ENCODE data around the gene KLC1. TPM values are rescaled to one million over a fixed set of nuclear protein-coding genes. Genes with fewer than 3 reads are reported as not detected.

Gene KLC1
- total RNA-seq, 1 donor from 2014 or later: 368 TPM

DNA sequence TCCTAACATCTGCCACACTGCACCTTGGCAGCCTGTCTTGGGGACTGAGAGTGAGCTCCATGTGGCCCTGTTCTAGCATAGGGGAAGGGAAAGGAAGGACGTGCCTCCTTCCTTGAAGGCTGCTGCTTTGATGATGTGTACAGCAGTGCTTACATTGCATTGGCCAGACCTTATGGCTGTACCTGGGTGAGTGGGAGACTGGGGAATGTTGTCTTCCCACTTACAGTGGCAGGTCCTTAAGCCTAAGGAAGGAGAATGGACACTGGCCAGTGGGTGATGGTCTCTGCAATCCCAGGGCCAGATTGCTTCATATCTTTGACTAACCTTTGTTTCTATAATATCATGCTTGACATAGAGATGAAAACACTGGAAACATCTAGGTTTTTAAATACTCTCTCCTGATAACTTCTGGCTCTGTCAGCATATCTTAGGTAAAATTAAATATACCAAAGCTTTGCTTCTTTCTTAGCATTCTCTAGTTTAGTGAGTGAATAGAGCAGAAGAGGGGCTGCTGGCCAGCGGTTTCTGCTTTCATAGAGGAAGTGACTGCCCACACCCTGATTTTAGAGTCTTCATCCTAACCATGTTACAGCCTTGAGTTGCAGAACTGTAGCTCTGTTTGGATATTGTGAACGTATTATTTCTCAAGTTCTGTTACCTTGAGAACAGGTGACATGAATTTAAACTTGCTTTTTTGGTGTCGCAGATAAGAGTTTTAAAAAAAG is 27.2 kb downstream of the KLC1 start:
- DNase-seq (ENCODE audit: extremely low read depth, low read depth, low spot score): no peak

DNA sequence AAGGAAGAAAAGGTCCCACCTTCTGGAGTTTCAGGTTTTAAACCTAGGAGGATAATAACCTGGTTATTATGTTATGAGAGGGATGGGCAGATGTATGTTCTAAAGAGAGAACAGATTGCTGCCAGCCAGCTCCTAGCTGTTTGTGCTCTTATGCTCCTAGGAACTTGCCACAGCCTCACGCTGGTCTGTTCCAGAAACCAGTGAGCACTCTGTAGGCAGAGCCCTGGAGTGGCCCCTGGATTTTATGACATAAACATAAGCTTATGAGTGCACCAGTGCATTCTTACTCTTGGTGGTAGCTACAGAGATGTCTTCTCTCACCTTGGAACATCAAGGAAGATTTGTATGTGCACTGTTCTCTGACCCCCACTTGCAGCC is 27.7 kb downstream of the KLC1 start:
- no peak for DNase-seq (ENCODE audit: extremely low read depth, low read depth, low spot score)

DNA sequence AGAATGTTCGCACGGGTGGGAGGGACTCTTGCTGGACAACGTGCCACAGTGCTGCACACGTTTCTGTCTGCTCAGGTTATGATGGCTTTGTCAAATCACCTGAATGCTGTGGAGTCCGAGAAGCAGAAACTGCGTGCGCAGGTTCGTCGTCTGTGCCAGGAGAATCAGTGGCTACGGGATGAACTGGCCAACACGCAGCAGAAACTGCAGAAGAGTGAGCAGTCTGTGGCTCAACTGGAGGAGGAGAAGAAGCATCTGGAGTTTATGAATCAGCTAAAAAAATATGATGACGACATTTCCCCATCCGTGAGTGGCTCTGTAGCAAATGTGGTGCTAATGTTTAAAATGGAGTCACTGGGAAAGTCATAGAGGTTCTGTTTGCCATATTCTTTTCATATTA is 28.5 kb downstream of the KLC1 start:
- DNase-seq (ENCODE audit: extremely low read depth, low read depth, low spot score): no peak

DNA sequence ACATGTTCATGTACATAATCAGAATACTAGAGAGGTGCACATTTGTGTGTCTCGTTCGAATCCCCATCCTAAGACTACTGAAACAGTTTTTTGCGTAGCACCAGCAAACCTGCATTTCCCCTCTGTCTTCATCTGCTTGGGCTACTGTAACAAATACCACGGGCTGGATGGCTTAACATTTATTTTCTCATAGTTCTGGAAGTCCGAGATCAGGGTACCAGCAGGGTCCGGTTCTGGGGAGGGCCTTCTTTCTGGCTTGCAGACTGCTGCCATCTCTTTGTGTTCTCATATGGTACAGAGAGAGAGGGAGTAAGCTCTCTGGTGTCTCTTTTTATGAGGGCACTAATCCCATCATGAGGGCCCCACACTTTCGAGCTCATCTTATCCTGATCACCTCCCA is 30.6 kb downstream of the KLC1 start:
- DNase-seq (ENCODE audit: extremely low read depth, low read depth, low spot score): no peak

DNA sequence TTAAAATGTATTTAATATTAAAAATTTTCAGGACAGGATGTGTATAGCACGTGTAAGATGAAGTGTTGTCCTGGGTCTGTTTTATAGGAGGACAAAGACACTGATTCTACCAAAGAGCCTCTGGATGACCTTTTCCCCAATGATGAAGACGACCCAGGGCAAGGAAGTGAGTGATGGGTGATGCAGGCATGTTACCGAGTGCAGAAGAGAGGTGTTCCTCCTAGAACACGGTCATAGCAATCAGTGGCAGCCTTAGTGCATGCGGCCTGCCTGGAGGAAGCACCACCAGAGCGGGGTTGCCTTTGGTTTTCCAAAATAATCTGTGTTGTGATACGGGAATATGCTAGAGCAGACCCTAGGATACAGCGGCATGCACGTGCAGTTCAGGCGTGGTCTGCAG is 33.0 kb downstream of the KLC1 start:
- no peak for DNase-seq (ENCODE audit: extremely low read depth, low read depth, low spot score)

DNA sequence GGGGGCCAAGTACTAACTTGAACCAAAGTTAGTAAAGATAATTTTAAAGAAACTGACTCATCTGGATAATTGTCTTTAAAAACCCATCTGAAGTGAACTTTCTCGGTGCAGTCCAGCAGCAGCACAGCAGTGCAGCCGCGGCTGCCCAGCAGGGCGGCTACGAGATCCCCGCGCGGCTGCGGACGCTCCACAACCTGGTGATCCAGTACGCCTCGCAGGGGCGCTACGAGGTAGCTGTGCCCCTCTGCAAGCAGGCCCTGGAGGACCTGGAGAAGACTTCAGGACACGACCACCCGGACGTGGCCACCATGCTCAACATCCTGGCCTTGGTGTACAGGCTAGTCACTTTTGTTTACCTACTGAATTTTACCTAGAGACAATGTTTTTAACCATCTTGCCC is 33.6 kb downstream of the KLC1 start:
- no peak for DNase-seq (ENCODE audit: extremely low read depth, low read depth, low spot score)

DNA sequence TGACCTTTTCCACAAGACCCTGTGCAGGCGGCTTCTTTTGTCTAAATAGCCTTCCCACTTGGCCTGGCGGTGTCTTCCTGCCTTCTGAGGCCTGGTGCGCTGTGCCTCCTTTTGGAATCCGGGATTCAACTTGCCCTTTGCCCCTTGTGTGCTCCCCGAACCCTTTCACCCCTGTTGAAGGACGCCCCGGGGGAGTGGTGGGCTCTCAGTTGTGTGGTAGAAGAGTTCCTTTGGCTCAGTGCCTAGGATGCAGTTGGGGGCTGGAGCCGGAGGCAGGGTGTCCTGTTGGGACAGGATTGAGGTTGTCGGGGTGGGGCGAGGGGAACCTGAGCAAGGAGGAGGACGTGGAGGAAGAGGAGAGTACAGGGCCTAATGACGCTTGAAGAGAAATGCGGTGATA is 34.5 kb downstream of the KLC1 start:
- no peak for DNase-seq (ENCODE audit: extremely low read depth, low read depth, low spot score)

DNA sequence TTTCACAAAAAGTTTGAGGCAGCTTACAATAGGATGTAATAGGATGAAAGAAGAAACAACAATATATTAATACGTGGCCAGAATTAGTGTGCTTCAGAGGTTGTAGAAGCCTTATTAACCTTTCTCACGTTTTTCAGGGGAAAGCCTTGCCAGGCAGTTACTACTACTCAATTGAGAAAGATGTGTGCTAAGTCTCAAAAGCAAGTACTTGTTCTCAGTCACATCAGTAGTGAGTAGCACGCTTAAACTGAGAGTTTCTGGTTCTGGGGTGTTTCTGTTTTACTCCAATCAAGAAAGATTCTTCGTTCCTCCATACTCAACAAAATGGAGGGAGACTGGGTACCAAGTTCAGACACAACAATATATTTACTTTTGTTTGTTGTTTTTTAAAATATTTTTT is 38.7 kb downstream of the KLC1 start:
- DNase-seq (ENCODE audit: extremely low read depth, low read depth, low spot score): no peak

DNA sequence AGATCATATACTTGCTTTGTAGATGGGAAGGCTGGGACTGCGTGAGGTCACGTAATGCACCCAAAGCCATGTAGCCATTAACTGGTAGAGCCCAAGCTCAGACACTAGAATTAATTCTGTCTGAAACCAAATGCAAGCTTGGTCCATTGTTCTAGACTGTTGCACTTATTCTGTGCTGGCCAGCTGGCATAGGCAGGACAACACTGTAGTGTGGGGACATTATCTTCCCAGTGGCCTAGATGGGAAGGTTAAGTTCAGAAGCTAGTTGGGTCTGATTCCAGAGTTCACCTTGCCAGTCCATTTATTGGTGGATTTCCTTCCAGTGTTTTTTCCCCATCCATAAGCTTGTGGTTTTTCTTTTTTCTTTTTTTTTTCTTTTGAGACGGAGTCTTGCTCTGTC is 39.1 kb downstream of the KLC1 start:
- no peak for DNase-seq (ENCODE audit: extremely low read depth, low read depth, low spot score)

DNA sequence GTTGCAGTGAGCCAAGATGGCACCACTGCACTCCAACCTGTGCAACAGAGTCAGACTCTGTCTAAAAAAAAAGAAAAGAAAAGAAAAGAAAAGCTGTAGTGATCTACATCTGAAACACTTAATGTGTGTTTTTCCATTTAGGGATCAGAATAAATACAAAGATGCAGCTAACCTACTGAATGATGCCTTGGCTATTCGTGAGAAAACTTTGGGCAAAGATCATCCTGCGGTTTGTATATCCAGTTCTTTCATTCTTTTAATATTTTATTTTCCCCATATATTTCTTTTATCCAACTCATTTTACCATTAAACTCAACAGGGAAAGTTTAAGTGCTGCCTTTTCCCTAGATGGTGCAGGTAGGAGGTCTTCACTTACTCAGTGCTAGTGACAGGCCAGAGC is 40.4 kb downstream of the KLC1 start:
- no peak for DNase-seq (ENCODE audit: extremely low read depth, low read depth, low spot score)

DNA sequence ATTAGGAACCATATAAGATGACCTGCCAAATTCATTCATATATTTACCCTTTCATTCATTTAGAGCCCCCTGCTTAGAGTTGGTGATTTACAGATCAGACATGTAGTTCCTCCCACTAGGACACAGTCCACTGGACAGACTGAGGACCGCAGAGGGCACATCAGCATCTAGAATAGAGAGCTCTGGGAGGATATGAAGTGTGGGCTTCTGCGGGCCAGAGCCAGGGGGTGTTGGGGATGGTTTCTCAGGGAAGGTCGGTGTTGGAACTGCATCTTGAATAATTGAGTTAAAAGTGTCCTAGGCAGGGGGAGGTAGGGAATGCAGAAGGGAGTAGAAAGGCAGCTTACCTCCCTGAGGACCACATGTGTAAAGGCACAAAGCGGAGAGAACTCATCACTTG is 42.9 kb downstream of the KLC1 start:
- no peak for DNase-seq (ENCODE audit: extremely low read depth, low read depth, low spot score)

DNA sequence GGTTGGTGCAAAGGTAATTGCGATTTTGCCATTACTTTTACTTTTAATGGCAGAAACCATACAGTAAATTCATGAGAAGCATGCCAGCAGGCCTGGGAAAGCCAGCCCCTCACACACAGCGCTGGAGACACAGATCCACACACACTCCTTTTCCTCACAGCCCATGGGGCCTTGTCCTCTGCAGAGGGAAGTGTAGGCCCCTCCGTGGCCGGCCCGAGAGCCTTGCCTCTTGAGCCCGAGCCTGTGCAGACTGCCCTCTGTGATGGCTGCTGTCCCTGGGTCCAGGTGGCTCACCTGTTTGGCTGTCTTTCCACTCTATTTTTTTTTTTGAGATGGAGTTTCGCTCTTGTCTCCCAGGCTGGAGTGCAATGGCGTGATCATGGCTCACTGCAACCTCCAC is 46.9 kb downstream of the KLC1 start:
- no peak for DNase-seq (ENCODE audit: extremely low read depth, low read depth, low spot score)

DNA sequence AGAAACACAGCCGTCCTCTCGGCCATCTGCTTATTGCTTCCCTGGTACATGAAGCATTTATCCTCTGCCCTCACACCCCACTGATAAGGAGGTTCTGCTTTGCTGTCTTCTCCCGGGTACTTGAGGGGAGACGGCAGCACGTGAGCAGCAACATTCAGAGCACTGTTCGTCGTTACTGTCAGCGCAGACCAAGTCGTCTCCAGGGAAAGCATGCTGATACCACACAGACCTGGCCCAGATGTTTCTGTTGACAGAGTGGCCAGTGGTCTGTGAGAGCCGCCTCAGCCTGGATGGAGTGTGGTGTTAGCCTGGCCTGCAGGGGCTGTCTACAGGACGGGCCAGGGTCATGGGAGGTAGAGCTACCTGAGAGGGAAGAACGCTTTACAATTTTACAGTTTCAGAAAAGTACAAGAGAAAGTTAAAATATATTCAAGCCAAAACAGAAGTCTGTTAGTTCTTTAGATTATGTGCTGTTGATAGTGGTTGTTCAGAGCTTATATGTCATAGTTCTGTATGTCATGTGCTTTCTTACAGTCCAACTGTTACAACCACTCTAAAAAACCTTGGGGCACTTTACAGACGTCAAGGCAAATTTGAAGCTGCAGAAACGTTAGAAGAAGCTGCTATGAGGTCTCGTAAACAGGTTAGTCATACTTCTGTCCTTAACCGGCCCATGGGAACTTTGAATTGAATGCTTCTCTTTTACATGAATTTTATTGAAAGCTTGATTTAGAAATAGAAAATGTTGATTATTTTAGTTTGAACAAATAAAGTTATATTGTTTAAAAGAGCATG is 48.1 kb downstream of the KLC1 start:
- no peak for DNase-seq (ENCODE audit: extremely low read depth, low read depth, low spot score)

DNA sequence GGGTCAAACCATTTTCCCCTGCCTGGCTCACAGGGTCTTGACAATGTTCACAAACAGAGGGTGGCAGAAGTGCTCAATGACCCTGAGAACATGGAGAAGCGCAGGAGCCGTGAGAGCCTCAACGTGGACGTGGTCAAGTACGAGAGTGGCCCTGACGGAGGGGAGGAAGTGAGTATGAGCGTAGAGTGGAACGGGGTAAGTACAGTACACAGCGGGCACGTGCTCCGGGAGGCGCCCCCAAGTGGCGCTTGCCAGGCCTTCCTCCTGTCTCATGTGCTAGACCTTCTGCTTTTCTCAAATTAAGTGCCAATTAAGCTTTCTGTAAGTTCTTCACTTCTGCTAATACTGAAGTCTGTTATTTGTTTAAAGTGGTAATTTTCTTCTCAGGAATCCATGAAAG is 50.3 kb downstream of the KLC1 start:
- DNase-seq (ENCODE audit: extremely low read depth, low read depth, low spot score): peak; percentile 5

DNA sequence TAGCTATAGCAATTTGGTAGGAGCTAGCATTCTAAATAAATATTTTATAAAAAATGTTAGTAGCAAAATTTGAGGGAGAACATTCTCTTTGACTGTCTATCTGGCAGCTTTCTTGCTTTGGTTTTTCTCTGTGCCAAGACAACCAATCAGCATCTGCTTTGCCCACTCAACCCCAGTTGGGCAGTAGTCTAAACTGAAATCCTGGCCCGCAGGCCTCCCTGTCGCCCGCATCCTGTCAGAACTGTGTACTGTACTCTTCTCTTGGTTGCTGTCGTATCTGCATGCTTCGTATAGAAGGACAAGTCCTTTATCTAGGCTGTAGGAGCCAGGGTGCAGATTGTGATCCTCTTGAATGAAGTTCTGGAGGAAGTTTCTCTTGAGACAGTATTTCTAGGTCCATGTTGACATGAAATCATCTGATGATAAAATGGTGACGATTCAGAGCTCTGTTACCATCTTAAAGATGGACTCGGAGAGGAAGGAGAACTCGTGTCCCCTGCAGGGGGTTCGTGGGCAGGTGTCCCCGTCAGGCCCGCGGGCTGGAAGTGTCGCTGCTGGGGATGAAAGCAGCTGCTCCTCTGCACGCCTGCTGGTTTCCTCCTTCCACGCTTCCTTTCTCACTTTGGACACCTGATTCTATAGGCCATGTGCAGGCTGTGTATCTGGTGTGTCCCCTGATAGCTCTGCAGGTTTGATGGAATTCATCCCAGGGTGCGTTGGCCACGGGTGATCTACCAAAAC is 51.6 kb downstream of the KLC1 start:
- DNase-seq (ENCODE audit: extremely low read depth, low read depth, low spot score): no peak

DNA sequence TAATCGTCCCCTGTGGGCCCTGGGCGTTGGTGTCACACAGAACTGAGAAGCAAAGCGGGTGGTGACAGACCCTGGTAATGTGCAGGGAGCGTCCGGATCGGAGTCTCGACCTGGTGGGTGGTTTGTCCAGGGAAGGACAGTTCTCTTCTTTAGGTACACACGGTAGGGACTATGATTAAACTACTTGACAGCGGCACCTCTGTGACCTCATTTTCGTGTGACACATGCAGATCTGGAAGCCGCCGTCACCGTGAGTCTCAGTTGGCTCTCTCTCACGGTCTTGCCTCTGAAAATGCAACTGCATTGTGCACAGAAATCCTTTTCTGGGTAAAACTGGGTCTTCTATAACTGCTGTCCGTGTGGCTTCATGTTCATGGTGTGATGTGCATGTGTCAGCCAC is 54.1 kb downstream of the KLC1 start:
- no peak for DNase-seq (ENCODE audit: extremely low read depth, low read depth, low spot score)

DNA sequence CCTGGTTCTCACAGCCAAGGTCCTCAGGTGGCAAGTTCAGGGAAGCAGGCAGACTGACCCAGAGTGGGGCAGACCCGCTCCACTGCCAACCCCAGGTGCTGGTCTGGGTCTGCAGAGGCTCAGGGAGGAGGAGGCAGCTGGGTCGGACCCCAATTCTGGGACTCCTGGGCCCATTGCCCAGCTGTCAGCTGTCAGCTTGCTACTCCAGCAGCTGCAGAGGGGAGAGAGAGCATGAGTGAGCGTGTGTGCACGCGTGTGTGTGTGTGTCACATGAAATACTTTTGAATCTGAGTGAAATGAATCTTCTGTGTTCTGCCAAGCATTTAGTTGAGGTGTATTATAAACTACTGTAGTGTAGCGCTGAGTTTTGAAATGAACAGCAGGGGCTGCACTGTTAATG is 55.5 kb downstream of the KLC1 start:
- DNase-seq (ENCODE audit: extremely low read depth, low read depth, low spot score): no peak

DNA sequence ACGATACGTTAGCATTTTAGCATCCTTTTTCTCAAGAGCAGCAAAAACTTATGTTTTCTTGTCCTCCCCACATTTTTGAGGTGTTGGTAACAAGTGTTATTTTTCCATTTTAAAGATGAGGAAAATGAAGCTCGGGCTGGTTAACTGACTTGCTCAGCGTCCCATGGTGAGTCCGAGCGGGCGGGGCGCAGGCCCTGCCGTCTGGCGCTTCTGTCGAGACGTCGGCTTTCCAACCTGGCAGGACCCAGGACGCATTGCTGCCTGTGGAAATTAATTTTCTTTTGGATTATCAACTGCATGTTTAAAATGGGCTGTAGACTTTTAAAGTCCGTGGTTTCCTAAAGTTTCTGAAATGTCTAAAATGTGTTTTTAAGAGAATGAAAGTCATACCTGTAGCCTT is 55.9 kb downstream of the KLC1 start:
- no peak for DNase-seq (ENCODE audit: extremely low read depth, low read depth, low spot score)

DNA sequence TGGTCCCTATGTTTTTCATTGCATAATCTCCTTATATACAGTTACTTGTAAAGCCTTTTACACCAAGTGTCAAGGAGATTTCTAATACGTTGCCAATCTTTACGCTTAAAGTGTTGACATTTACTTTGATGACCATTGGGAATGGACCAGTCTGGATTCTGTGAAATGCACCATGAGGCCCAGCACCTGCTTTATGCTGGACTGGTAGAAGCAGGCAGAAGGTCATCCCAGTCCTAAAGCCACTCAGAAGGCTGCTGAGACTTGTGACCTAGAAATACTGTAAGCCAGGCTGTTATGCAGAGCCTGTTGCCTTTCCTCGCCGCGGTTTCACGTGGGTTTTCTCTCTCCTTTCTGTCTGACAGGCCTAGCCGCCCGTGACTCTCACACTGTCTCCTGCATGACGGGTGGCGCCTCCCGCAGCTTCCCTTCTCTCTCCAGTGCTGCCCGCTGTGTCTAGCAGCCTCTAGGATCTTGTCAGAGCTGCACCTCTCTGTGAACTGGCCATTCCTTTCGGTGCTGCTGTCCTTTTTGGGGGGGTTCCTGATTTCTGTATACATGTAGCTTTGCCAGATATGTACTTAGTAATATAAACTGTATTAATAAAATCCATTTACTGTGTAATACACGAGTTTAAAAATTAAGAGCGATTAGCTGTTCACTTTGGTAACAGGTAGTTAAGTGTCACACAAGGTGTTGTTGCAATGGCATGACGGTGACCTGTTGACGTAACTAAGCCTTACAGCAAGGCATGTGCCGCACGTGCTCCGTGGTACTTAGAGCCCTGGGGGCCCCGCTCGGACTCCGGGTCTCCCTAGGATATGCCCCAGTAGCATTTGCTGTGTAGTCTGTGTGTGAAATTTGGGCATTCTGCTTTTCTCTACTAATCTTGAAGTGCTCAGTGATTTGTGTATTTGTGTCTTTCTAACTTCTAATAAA is 56.5 kb downstream of the KLC1 start:
- DNase-seq (ENCODE audit: extremely low read depth, low read depth, low spot score): no peak

DNA sequence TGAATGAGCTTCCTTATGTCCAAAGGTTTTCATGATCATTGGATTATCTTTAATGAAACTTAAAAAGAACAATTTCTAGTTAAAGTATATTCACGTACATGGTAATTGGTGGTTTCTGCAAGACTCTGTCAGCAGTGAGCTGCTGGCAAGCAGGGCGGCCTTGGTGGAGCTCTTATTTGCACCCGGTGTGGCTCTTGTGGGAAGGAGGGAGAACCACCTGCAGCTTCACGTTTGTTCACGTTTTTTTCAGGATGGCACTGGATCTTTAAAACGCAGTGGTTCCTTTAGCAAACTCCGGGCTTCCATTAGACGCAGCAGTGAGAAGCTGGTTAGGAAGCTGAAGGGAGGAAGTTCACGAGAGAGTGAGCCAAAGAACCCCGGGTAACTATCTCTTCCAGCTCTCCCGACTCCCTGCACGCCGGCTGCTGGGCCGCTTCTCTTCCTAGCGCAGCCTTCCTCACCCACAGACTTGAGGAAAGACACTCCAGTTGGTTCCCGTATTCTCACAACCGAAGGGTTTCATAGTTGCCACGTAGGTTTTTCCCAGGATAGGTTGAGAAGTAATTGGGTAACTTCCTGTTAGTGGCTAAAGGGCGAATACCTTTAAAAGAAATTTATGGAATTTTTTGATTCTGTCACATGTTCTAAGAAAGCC is 57.9 kb downstream of the KLC1 start:
- no peak for DNase-seq (ENCODE audit: extremely low read depth, low read depth, low spot score)

Data from glomerular endothelial cell (primary cell).